PFSK-1 (cell line): ENCODE data around the gene CYTH1.

Experiments used
- FOXP2 ChIP-seq: optimal IDR thresholded peaks from 2 replicates; pipeline ENCODE3; 2011; ENCODE audit warnings: borderline replicate concordance, control low read depth, inconsistent platforms; ENCODE audit not compliant: insufficient read depth; ENCODE audit errors: extremely low read length, extremely low read depth
- POLR2AphosphoS5 ChIP-seq: IDR thresholded peaks from 2 replicates; pipeline ENCODE4 v1.6.1; 2012; ENCODE audit warnings: low read depth, mild to moderate bottlenecking, control low read depth, low read length, moderate library complexity
- SIN3A ChIP-seq: IDR thresholded peaks from 2 replicates; pipeline ENCODE4 v1.6.1; 2012; ENCODE audit warnings: mild to moderate bottlenecking, low read length, moderate library complexity, borderline replicate concordance; ENCODE audit not compliant: insufficient read depth
- TAF1 ChIP-seq: IDR thresholded peaks from 2 replicates; pipeline ENCODE4 v1.6.1; 2012; ENCODE audit warnings: low read length, control low read depth, borderline replicate concordance; ENCODE audit not compliant: insufficient read depth
- TF ChIP-seq, protein P1 (sequence below), 2 experiments: IDR thresholded peaks; 2 replicates each; pipeline versions ENCODE4 v1.6.1 to v1.8.0; 2011 to 2012; ENCODE audit warnings: low read depth in 2 of 2, low read length in 2 of 2, control low read depth in 1 of 2, inconsistent platforms in 1 of 2, mild to moderate bottlenecking in 1 of 2, moderate library complexity in 1 of 2; ENCODE audit not compliant: insufficient read depth in 1 of 2

CYTH1 gene

GRCh38 chr17:78667741-78668640, 114.1 kb downstream of the CYTH1 start:
- TF ChIP-seq, protein P1, sequence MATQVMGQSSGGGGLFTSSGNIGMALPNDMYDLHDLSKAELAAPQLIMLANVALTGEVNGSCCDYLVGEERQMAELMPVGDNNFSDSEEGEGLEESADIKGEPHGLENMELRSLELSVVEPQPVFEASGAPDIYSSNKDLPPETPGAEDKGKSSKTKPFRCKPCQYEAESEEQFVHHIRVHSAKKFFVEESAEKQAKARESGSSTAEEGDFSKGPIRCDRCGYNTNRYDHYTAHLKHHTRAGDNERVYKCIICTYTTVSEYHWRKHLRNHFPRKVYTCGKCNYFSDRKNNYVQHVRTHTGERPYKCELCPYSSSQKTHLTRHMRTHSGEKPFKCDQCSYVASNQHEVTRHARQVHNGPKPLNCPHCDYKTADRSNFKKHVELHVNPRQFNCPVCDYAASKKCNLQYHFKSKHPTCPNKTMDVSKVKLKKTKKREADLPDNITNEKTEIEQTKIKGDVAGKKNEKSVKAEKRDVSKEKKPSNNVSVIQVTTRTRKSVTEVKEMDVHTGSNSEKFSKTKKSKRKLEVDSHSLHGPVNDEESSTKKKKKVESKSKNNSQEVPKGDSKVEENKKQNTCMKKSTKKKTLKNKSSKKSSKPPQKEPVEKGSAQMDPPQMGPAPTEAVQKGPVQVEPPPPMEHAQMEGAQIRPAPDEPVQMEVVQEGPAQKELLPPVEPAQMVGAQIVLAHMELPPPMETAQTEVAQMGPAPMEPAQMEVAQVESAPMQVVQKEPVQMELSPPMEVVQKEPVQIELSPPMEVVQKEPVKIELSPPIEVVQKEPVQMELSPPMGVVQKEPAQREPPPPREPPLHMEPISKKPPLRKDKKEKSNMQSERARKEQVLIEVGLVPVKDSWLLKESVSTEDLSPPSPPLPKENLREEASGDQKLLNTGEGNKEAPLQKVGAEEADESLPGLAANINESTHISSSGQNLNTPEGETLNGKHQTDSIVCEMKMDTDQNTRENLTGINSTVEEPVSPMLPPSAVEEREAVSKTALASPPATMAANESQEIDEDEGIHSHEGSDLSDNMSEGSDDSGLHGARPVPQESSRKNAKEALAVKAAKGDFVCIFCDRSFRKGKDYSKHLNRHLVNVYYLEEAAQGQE (IDR thresholded peaks at IDR 0.05; ENCODE audit: insufficient read depth in 1 of 2, low read depth in 2 of 2, low read length in 2 of 2): no peak
- TF ChIP-seq SIN3A: no peak
- TF ChIP-seq FOXP2: no peak
- TF ChIP-seq TAF1: no peak
- no peak for TF ChIP-seq POLR2AphosphoS5

GRCh38 chr17:78667091-78667490, 115.0 kb downstream of the CYTH1 start:
- TF ChIP-seq TAF1 (no peak), POLR2AphosphoS5 (no peak), SIN3A (no peak), FOXP2 (no peak)
- TF ChIP-seq, protein P1 (IDR thresholded peaks at IDR 0.05; ENCODE audit: insufficient read depth in 1 of 2, low read depth in 2 of 2, low read length in 2 of 2): no peak

- TF ChIP-seq FOXP2 (no peak), POLR2AphosphoS5 (no peak), SIN3A (no peak)
- TF ChIP-seq, protein P1 (IDR thresholded peaks at IDR 0.05; ENCODE audit: insufficient read depth in 1 of 2, low read depth in 2 of 2, low read length in 2 of 2): no peak
Measured at GRCh38 chr17:78665952-78666920, 115.8 kb downstream of the CYTH1 start.

GRCh38 chr17:78665387-78665951, 116.6 kb downstream of the CYTH1 start:
- no peak for TF ChIP-seq FOXP2
- TF ChIP-seq, protein P1 (IDR thresholded peaks at IDR 0.05; ENCODE audit: insufficient read depth in 1 of 2, low read depth in 2 of 2, low read length in 2 of 2): no peak
- TF ChIP-seq TAF1: no peak
